Chondrocyte (in vitro differentiated cells): ENCODE results near the gene GMPR. TPM values are rescaled to one million over a fixed set of nuclear protein-coding genes. Genes with fewer than 3 reads are reported as not detected.
"Not testable (repeated sequence)": the region's sequence is repeated elsewhere in the genome, so short reads cannot be mapped to it uniquely, and the experiment has no call there.

ENCODE experiments used
- DNase-seq: peaks from one replicate; pipeline ENCODE4 v3.0.0; 2021; ENCODE audit warnings: mixed read lengths, low spot score
- H3K27ac Mint-ChIP-seq: one replicate; pipeline ENCODE4 v1.8.0; 2021; ENCODE audit warnings: mild to moderate bottlenecking, moderate library complexity, mixed read lengths; ENCODE audit not compliant: unreplicated experiment
- H3K27me3 Mint-ChIP-seq: 2 replicates; pipeline ENCODE4 v1.8.0; 2021; ENCODE audit warnings: low read depth, mixed read lengths
- H3K36me3 Mint-ChIP-seq: 2 replicates; pipeline ENCODE4 v1.8.0; 2021; ENCODE audit warnings: low read depth, mixed read lengths
- H3K4me1 Mint-ChIP-seq: 2 replicates; pipeline ENCODE4 v1.8.0; 2021; ENCODE audit warnings: low read depth, mild to moderate bottlenecking, mixed read lengths
- H3K4me3 Mint-ChIP-seq: one replicate; pipeline ENCODE4 v1.8.0; 2021; ENCODE audit warnings: mild to moderate bottlenecking, moderate library complexity, mixed read lengths; ENCODE audit not compliant: unreplicated experiment
- H3K9me3 Mint-ChIP-seq: 2 replicates; pipeline ENCODE4 v1.8.0; 2021; ENCODE audit warnings: low read depth, mixed read lengths
- CTCF ChIP-seq: fragments of 200-600 bp; sonication (generic); IDR thresholded peaks from 2 replicates; pipeline ENCODE4 v1.5.0; 2021; ENCODE audit warnings: antibody characterized with exemption, mild to moderate bottlenecking, moderate library complexity
- total RNA-seq: library from RNA; stranded (reverse); gene quantifications from 3 replicates; pipeline ENCODE4 v1.2.1, GENCODE V29; 2021

GMPR gene
- total RNA-seq, 1 donor from 2014 or later = 9.7 TPM

- no peak overlapping the region for H3K27ac Mint-ChIP-seq
- H3K4me3 Mint-ChIP-seq = no peak overlapping the region
- H3K9me3 Mint-ChIP-seq = no peaks in the 10 kb centered on the region
- H3K4me1 Mint-ChIP-seq = no peaks in the 10 kb centered on the region
- peaks cover 3% of the 10 kb centered on the region for H3K36me3 Mint-ChIP-seq
- H3K27me3 Mint-ChIP-seq = no peaks in the 10 kb centered on the region
- DNase-seq = no peak
- TF ChIP-seq CTCF = no peak
Observed at GRCh38 chr6:16265351-16266341, 27.3 kb downstream of the GMPR start.

GRCh38 chr6:16267428-16268263 is 29.3 kb downstream of the GMPR start:
- Mint-ChIP-seq H3K9me3 (no peaks in the 10 kb centered on the region), H3K4me1 (peaks cover 2% of the 10 kb centered on the region), H3K4me3 (no peak overlapping the region), H3K36me3 (peaks cover 3% of the 10 kb centered on the region), H3K27ac (no peak overlapping the region), H3K27me3 (no peaks in the 10 kb centered on the region)
- no peak for DNase-seq
- TF ChIP-seq CTCF = no peak

- H3K4me3 Mint-ChIP-seq, DNase-seq, H3K27me3 Mint-ChIP-seq, H3K27ac Mint-ChIP-seq, H3K36me3 Mint-ChIP-seq, H3K9me3 Mint-ChIP-seq: not testable (repeated sequence)
- peaks cover 20% of the 10 kb centered on the region for H3K4me1 Mint-ChIP-seq
Observed at GRCh38 chr6:16269442-16270070, 31.2 kb downstream of the GMPR start.

GRCh38 chr6:16270178-16270794 is 31.9 kb downstream of the GMPR start:
- Mint-ChIP-seq H3K9me3 (no peaks in the 10 kb centered on the region), H3K4me3 (no peak overlapping the region), H3K27me3 (no peaks in the 10 kb centered on the region), H3K27ac (no peak overlapping the region), H3K4me1 (peaks cover 27% of the 10 kb centered on the region), H3K36me3 (peaks cover 3% of the 10 kb centered on the region)
- TF ChIP-seq CTCF = no peak
- no peak for DNase-seq

- H3K27ac Mint-ChIP-seq = no peak overlapping the region
- peaks cover 35% of the 10 kb centered on the region for H3K4me1 Mint-ChIP-seq
- H3K27me3 Mint-ChIP-seq = no peaks in the 10 kb centered on the region
- H3K36me3 Mint-ChIP-seq = no peaks in the 10 kb centered on the region
- no peak for TF ChIP-seq CTCF
- no peaks in the 10 kb centered on the region for H3K9me3 Mint-ChIP-seq
- no peak overlapping the region for H3K4me3 Mint-ChIP-seq
- DNase-seq = no peak
Observed at GRCh38 chr6:16271428-16271827, 33.0 kb downstream of the GMPR start.
